ENCODE results near the gene FAM72B. TPM values are rescaled to one million over a fixed set of nuclear protein-coding genes. Genes with fewer than 3 reads are reported as not detected.
"Not testable (repeated sequence)": the region's sequence is repeated elsewhere in the genome, so short reads cannot be mapped to it uniquely, and the experiment has no call there.

The FAM72B gene
- total RNA-seq, 2 donors from 2014 or later, result 0.59 TPM; not detected in 1

GRCh38 chr1:121148489-121149190 lies 35.5 kb downstream of the FAM72B start:
- not testable (repeated sequence) for DNase-seq (ENCODE audit: low spot score); H3K36me3 ChIP-seq; H3K4me1 ChIP-seq; H3K9me3 ChIP-seq; H3K27me3 ChIP-seq; H3K27ac ChIP-seq; H3K4me3 ChIP-seq

GRCh38 chr1:121140393-121140792 lies 43.7 kb downstream of the FAM72B start:
- H3K27me3 ChIP-seq, result not testable (repeated sequence)

GRCh38 chr1:121131494-121131893 lies 52.6 kb downstream of the FAM72B start:
- not testable (repeated sequence) for H3K27me3 ChIP-seq; H3K27ac ChIP-seq; H3K4me3 ChIP-seq; H3K36me3 ChIP-seq; H3K9me3 ChIP-seq; DNase-seq (ENCODE audit: low spot score); H3K4me1 ChIP-seq

More at GRCh38 chr1:121140393-121140792, 43.7 kb downstream of the FAM72B start:
- H3K4me3 ChIP-seq; H3K36me3 ChIP-seq; H3K9me3 ChIP-seq; H3K27ac ChIP-seq; H3K4me1 ChIP-seq; DNase-seq (ENCODE audit: low spot score): not testable (repeated sequence)

GRCh38 chr1:121118480-121118824 lies 65.7 kb downstream of the FAM72B start:
- peak overlapping the region; percentile 59 to 75 for H3K27ac ChIP-seq

More at GRCh38 chr1:121118480-121118824, 65.7 kb downstream of the FAM72B start:
- not testable (repeated sequence) for DNase-seq (ENCODE audit: low spot score); H3K36me3 ChIP-seq; H3K4me1 ChIP-seq; H3K27me3 ChIP-seq; H3K9me3 ChIP-seq
- peak overlapping the region; percentile 30 to 53 for H3K4me3 ChIP-seq

Other genes with a start within 250 kb of the FAM72B start
- gene SRGAP2C, start 635 bp upstream of the FAM72B start, total RNA-seq, result 10 to 100 TPM in 1 of 2 donors, 1 to 10 TPM in 1; 7.8 to 27.6 TPM